GM21423 (cell line): Measurements from ENCODE around the gene LRRC49.
"Not testable (repeated sequence)": the region's sequence is repeated elsewhere in the genome, so short reads cannot be mapped to it uniquely, and the experiment has no call there.

ENCODE experiments used
- ATAC-seq: cut with Tn5 transposase; IDR thresholded peaks from one replicate; pipeline ENCODE4 v1.9.1; 2021; ENCODE audit warnings: mild to moderate bottlenecking, moderate library complexity; ENCODE audit not compliant: unreplicated experiment

Gene LRRC49

DNA sequence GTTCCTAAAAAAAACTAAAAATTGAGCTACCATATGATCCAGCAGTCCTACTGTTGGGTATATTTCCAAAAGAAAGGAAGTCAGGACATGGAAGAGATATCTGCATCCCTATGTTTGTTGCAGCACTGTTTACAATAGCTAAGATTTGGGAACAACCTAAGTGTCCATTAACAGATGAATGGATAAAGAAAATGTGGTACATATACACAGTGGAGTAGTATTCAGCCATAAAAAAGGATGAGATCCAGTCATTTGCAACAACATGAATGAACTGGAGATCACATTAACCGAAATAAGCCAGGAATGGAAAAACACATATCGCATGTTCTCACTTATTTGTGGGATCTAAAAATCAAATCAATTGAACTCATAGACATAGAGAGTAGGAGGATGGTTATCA is 29.5 kb downstream of the LRRC49 start:
- no peak for ATAC-seq

DNA sequence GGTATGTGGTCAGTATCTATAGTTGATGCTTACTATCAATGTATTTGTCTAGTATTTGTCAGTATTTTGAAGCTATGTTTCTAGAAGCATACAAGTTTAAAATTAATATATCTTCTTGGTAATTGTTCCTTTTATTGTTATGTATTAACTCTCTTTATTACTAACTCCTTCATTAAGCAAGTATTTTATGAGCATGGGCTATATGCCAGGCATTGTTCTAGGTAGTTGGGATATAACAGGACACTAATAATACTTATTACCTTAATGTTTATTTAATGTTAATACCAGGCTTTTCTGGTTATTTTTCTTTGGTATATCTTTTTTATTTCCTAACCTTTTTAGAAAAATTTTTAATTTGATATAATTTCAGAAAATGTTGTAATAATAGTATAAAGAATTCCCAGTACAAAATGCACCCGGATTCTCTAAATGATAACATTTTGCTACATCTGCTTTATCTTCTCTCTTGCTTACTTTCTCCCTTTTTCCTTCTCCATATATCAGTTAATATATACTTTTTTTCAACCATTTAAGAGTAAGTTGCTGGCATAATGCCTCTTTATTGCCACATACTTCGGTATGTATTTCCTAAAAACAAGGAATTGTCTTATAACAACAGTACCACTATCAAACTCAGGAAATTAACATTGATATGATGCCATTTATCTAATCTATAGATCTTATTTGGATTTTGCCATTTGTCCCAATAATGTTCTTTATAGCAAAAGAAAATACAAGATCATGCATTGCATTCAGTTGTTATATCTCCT is 30.9 kb downstream of the LRRC49 start:
- ATAC-seq, result no peak

DNA sequence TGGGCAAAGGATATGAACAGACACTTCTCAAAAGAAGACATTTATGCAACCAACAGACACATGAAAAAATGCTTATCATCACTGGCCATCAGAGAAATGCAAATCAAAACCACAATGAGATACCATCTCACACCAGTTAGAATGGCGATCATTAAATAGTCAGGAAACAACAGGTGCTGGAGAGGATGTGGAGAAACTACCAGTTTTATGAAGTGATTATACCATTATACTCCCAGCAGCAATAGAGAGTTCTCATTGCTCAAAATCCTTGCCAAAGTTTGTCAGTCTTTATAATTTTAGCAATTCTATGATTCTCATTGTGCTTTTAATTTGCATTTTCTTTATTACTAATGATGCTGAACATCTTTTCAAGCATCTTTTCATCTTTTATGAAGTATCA is 34.3 kb downstream of the LRRC49 start:
- ATAC-seq, result not testable (repeated sequence)

DNA sequence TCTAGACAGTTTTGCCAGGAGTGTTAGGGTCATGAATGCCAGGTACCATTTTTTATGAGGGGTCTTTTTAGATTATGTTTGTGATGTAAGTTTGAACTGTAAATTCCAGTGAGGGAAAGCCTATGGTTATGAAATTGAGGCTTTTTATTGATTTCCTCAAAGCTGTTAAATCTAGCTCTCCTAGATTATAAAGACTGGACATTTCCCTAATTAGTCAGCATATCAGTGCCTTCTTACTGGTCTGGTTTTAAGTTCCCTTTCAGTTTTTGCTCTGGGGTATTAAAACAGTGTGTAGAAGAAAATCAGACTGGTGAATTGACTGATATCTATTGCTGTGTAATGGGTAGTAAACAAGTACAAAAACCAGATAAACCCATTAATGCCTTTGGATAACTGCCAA is 39.2 kb downstream of the LRRC49 start:
- ATAC-seq, result no peak

DNA sequence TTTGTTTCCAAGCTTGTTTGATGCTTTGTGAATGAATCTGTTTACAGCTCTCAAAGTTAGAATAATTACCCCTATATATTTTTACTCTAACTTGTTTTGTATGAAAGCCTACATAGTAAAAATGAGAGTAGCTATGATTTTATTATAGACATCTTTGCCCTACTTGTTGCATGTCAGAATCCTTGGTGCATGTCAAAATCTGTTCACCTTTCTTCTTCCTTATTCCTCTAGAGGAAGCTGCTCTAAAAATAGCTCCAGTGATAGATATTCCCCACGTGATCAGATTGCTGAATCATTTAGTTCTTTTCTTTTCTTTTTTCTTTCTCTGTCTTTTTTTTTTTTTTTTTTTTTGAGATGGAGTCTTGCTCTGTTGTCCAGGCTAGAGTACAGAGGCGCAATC is 39.8 kb downstream of the LRRC49 start:
- no peak for ATAC-seq

DNA sequence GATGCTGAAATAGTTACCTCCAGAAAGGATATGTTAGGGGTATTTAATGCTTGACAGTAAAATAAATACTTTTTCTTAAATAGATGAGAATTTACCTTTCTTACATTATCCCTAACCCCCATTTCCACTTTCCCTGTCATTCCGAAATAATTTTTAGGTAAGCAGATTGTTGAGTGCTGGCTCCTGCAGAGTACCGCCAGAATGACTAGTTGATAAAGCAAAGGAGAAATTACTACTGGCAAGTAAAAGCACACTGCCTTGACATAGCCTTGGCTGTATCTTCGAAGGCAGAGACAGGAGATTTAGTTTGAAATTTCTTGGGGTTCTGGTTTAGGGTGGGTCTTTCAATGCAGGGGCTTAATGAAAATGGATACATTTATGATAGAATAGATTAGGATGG is 40.8 kb downstream of the LRRC49 start:
- ATAC-seq, result no peak

DNA sequence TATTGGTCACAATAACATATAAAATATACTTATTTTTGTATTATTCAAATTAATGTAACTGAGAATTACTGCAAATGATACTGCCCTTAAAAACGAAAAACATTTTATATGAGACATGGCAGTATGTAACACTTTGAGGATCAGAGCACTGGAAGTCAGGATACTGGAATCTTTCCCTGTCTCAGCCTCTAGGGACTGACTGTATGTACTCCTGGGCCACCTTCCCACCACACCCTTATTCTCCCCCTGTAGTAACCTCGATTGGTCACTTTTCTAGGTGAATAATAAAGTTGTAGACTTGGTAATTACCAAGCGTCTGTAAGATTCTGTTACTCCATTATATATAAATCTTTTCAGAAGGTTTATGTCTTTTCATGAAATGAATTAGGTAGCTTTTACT is 43.0 kb downstream of the LRRC49 start:
- no peak for ATAC-seq

DNA sequence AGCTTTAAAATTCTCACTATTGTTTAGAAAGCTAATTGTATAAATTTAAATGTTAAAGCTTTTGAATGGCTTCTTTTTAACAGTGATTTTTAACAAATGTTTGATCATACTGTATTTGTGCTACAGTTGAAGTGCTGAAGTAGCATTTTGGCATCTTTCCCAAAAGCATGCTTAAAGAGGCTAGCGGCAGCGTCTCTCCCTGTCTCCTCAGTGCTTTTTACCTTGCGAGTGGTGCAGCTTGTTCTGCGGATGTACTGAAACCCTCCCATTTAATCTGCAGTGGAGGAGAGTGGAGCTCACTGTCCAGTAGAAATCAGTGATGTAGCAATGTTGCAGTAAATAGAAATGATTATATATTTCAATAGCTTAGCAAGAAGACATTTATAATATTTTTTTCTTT is 43.7 kb downstream of the LRRC49 start:
- ATAC-seq, result no peak

DNA sequence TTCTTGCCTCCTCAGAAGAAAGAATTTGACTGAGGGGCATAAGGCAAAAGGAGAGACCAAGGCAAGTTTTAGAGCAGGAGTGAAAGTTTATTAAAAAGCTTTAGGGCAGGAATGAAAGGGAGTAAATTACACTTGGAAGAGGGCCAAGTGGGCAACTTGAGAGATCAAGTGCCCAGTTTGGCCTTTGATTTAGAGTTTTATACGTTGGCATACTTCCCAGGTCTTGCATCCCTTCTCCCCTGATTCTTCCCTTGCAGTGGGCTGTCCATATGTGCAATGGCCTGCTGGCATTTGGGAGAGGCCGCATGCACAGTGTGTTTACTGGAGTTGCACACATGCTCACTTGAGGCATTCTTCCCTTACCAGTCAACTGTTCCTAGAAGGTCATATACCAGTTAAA is 50.7 kb downstream of the LRRC49 start:
- not testable (repeated sequence) for ATAC-seq

DNA sequence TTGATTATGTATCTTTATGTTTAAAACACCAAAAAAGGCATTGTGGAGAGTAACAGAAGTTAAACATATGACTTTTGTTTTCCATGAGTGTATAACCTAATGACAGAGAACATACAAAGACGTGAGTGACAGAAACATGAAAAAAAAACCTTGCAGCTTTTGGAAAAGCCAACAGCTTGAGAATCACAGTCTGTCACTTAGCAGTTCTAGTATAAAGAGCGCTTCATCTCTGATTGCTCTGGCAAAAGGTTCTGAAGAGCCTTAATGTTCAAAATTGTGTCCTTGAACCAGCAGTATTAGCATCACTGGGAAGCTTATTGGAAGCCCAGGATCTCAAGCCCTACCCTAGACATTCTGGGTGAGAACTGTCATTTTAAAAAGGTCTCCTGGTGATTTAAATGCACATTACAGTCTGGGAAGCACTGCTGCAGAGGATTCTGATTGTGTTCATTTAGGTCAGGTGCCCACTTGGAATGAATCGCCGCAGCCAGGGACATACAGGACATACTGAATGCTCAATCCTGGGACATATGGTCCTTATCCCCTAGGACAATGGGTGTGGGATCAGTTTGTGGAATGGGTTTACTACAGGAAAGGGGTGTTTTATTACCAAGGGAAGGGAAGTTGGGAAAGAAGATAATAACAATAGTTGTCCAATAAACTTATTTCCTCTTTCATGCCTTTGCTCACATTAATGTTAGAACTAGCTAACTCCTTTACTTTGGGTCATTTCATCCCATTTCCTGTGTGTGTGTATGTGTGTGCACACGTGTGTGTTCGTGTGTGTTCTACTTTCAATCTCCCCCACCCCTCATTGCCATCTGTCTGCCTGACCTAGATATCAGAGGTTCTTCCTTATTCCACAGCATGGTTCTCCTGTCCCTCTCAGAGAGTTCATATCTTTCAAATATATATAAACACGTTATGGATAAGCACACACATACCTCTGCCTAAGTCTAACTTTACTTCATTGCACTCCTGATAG is 55.0 kb downstream of the LRRC49 start:
- ATAC-seq, result no peak

DNA sequence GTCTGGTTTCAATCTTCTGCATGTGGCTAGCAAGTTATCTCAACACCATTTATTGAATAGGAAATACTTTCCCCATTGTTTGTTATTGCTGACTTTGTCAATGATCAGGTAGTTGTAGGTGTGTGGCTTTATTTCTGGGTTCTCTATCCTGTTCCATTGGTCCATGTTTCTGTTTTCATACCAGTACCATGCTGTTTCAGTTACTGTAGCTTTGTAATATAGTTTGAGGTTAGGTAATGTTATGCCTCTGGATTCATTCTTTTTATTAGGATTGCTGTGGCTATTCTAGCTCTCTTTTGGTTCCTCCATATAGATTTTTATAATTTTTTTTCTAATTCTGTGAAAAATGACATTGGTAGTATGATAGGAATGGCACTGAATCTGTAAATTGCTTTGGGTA is 58.3 kb downstream of the LRRC49 start:
- no peak for ATAC-seq

DNA sequence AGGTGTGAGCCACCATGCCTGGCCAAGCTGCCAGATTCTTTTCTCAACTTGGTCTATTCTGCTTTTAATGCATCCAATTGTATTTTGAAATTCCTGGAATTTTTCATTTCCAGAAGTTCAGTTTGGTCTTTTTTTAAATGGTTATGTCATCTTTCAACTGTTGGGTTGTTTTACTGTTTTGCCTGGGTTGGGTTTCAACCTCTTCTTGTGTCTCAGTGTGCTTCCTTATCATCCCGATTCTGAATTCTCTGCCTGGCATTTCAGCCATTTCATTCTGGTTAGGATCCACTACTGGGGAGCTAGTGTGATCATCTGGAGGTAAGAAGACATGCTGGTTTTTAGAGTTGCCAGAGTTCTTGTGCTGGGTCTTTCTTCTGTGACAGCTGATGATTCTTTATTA is 61.5 kb downstream of the LRRC49 start:
- ATAC-seq, result no peak

DNA sequence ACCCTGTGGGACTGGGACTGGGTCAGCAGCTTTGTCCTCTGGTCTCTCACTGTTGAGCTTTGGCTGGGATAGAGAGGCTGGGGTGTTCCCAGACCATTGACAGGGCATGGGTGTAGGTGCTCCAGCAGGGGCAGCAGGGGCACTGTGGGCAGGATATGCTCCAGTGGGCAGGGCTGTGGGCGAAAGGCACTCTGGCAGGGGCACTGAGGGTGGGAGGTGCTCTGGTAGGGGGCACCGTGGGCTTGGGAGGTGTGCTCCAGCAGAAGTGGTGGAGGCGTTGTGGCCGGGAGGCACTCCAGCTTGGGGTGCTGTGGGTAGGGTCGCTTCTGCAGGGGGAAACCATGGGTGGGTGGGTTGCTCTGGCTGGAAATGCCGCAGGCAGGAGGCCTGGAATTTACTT is 62.1 kb downstream of the LRRC49 start:
- ATAC-seq, result no peak

DNA sequence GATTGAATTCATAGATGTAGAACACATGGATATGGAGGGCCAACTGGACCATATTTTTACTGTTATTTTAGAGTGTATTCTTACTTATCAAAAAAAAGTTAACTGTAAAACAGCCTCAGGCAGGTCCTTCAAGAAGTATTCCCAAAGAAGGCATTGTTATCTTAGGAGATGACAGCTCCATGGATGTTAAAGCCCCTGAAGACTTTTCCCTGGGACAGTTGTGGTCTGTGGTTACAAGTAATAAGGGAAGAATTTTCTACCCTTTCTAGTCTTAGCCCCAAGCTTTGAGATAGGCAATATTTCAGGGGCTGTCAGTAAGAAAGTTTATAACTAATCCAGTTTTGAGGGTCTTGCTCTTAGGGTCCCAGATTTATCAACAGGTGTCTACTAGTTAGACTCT is 62.5 kb downstream of the LRRC49 start:
- no peak for ATAC-seq

DNA sequence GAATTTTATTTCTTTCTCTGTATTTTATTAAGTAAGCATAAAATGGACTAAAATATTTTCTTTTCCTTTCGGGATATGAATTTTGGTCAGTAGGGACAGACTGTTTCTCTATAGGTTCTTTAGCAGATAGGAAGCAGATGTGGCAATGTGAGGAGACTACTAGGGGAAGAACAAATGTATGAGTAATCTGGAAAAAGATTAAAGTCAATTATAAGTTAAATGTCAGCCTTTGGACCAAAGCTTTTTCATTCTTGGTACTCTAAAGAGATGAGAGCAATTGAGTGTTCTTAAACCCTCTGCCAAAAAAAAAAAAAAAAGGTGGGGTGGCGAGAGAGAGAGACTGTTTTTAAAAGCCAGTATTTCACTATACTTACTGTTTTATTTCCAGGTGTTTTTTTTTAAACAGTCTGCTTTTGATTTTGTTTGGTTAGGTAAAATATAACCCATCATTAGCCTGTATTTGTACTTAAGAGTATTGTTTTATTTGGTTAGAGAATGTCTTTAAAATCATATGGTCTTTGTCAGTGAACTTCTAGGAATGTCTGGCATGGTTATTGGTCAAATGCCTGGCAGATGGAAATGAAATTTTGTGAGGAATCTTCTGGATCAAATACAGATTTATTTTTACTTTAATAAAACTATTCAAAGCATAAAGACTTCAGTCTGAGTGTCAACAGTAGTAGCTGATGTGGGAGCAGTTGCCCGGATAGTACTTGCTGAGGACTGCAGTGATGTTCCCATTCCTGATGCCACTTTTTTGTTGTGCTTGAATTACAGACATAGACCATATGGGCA is 63.8 kb downstream of the LRRC49 start:
- no peak for ATAC-seq

DNA sequence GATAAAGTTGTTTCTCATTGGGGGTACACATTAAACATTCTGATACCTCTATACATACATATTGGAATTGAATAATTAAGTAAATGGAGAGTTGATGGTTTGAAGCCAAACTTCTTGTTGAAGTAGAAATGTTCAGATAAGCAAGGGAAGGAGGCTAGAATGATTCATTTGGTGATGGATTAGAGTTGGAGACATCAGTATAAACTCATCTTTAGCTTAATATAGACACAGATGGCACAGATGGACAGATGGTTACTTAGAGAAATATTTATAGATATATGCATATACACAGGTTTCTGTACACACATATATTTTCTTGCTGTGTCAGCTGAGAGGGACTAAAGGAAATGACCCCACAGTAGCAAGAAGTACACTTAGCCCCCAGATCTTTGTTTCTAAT is 69.5 kb downstream of the LRRC49 start:
- no peak for ATAC-seq

DNA sequence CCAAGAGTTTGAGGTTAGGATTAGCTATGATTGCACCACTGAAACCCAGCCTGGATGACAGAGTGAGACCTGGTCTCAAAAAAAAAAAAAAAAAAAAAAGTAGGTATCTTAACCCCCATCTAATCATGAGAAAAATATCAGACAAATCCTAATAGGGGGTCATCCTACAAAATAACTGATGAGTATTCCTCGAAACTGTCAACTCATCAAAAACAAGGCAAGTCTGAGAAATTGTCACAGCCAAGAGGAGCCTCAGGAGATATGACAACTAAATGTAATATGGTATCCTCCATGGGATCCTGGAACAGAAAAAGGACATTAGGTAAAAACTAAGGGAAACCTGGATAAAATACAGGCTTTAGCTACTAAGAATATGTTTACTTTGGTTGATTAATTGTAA is 70.6 kb downstream of the LRRC49 start:
- no peak for ATAC-seq

DNA sequence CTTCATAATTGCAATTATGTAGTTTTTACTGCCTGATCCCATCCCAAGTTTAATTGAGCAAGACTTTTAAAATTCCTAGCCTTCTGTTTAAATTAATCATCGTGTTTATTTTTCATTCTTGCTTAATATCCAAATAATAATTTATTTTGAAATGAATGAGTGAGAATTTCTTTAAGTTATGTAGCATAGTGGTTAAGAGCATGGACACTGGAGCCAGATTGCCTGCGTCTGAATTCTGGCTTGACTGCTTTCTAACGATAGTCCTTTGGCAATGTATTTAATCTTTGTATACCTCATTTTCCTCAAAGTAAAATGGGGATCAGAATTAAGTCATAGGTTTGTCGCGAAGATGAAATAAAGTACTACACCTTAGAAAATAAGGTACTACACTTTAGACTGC is 71.4 kb downstream of the LRRC49 start:
- ATAC-seq, result no peak

DNA sequence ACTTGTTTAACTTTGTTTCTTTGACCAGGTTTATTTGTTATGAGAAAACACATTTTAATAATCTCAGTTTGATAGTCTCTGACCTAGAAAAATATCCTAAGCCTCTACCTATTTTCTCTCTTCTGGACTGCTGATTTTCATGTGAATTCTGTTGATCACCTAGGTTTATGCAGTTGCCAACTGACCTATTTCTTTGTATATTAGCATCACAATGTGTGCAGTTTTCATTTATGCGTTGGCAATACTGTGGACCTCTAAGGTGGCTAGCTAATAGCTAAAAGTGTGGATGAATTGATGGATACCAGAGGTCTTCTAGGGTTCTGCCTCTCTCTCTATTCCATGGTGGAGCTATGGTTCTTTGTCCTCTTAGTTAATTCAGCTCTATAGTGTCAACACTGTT is 72.1 kb downstream of the LRRC49 start:
- no peak for ATAC-seq

DNA sequence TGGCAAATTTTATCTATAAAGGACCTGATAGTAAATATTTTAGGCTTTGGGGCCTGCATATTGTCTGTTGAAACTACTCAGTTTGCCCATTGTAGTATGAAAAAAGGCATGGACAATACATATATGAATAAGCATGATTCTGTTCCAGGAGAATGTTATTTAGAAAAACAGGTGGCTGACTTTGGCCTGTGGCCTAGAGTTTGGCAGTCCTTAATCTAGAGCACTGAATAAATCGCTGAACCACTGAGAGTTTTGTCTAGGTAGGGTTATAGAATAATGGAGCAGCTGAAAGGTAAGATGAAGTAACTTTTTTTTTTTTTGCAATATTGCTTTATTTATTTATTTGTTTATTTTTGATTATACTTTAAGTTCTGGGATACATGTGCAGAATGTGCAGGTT is 75.0 kb downstream of the LRRC49 start:
- no peak for ATAC-seq
